Activated T-cell treated with anti-CD3 and anti-CD28 coated beads, Interleukin-2, amount 50 U/mL, for 24 hours (primary cell): ENCODE measurements around the gene NDUFA3.
"Not testable (repeated sequence)": the region's sequence is repeated elsewhere in the genome, so short reads cannot be mapped to it uniquely, and the experiment has no call there.

Source experiments
- DNase-seq: peaks from one replicate; pipeline ENCODE4 v3.0.0-alpha.2; 2020
- H3K27ac Mint-ChIP-seq: 2 replicates; pipeline ENCODE4 v1.8.0; 2020; ENCODE audit warnings: mild to moderate bottlenecking, mixed read lengths
- H3K27me3 Mint-ChIP-seq: 2 replicates; pipeline ENCODE4 v1.8.0; 2020; ENCODE audit warnings: mixed read lengths
- H3K36me3 Mint-ChIP-seq: 2 replicates; pipeline ENCODE4 v1.8.0; 2020; ENCODE audit warnings: low read depth, mixed read lengths
- H3K4me1 Mint-ChIP-seq: 2 replicates; pipeline ENCODE4 v1.8.0; 2020; ENCODE audit warnings: low read depth, mixed read lengths
- H3K4me3 Mint-ChIP-seq: 2 replicates; pipeline ENCODE4 v1.8.0; 2020; ENCODE audit warnings: mild to moderate bottlenecking, moderate library complexity, mixed read lengths
- H3K9me3 Mint-ChIP-seq: 2 replicates; pipeline ENCODE4 v1.8.0; 2020; ENCODE audit warnings: mixed read lengths

Gene NDUFA3

GRCh38 chr19:54102421-54103169 lies at the start of gene NDUFA3:
Gene NDUFA3 (plus strand): TSS chr19:54102855. CDS start chr19:54102879, 24 bp downstream.
- peaks cover 32% of the 10 kb centered on the region for H3K4me1 Mint-ChIP-seq
- H3K27ac Mint-ChIP-seq: peak within 1 kb of the TSS; percentile 98
- DNase-seq: peak; percentile 96
- H3K4me3 Mint-ChIP-seq: peak within 1 kb of the TSS; percentile 99
- H3K9me3 Mint-ChIP-seq: no peaks in the 10 kb centered on the region
- peaks cover 43% of the 10 kb centered on the region for H3K36me3 Mint-ChIP-seq
- no peaks in the 10 kb centered on the region for H3K27me3 Mint-ChIP-seq

GRCh38 chr19:54062643-54063042 lies 40.0 kb upstream of the NDUFA3 start:
- Mint-ChIP-seq H3K27me3 (peaks cover 36% of the 10 kb centered on the region), H3K36me3 (no peaks in the 10 kb centered on the region), H3K4me3 (no peak overlapping the region), H3K4me1 (no peaks in the 10 kb centered on the region), H3K9me3 (no peaks in the 10 kb centered on the region), H3K27ac (no peak overlapping the region)
- DNase-seq: no peak

GRCh38 chr19:54063350-54064116 lies 39.1 kb upstream of the NDUFA3 start, which contains the start of gene VSTM1:
Gene VSTM1 (minus strand): TSS chr19:54063897. CDS start chr19:54063777, 120 bp downstream.
- H3K4me3 Mint-ChIP-seq: no peak within 1 kb of the TSS
- H3K9me3 Mint-ChIP-seq: no peaks in the 10 kb centered on the region
- no peaks in the 10 kb centered on the region for H3K4me1 Mint-ChIP-seq
- no peak within 1 kb of the TSS for H3K27ac Mint-ChIP-seq
- H3K36me3 Mint-ChIP-seq: no peaks in the 10 kb centered on the region
- DNase-seq: no peak
- H3K27me3 Mint-ChIP-seq: peaks cover 39% of the 10 kb centered on the region

- Mint-ChIP-seq H3K9me3 (no peaks in the 10 kb centered on the region), H3K4me3 (no peak overlapping the region), H3K27ac (no peak overlapping the region), H3K4me1 (no peaks in the 10 kb centered on the region), H3K36me3 (no peaks in the 10 kb centered on the region), H3K27me3 (peaks cover 16% of the 10 kb centered on the region)
- DNase-seq: no peak
These were observed 33.2 kb upstream of the NDUFA3 start for GRCh38 chr19:54069470-54069869.

- no peaks in the 10 kb centered on the region for H3K36me3 Mint-ChIP-seq
- peaks cover 5% of the 10 kb centered on the region for H3K27me3 Mint-ChIP-seq
- no peak overlapping the region for H3K27ac Mint-ChIP-seq
- H3K4me1 Mint-ChIP-seq: no peaks in the 10 kb centered on the region
- no peak for DNase-seq
- H3K4me3 Mint-ChIP-seq: no peak overlapping the region
- no peaks in the 10 kb centered on the region for H3K9me3 Mint-ChIP-seq
These were observed 28.8 kb upstream of the NDUFA3 start for GRCh38 chr19:54073829-54074228.

GRCh38 chr19:54074851-54075250 lies 27.8 kb upstream of the NDUFA3 start:
- Mint-ChIP-seq H3K4me1 (no peaks in the 10 kb centered on the region), H3K4me3 (no peak overlapping the region), H3K9me3 (no peaks in the 10 kb centered on the region), H3K36me3 (no peaks in the 10 kb centered on the region), H3K27me3 (no peaks in the 10 kb centered on the region), H3K27ac (no peak overlapping the region)
- no peak for DNase-seq

- peaks cover 5% of the 10 kb centered on the region for H3K9me3 Mint-ChIP-seq
- no peaks in the 10 kb centered on the region for H3K4me1 Mint-ChIP-seq
- H3K36me3 Mint-ChIP-seq: no peaks in the 10 kb centered on the region
- H3K27ac Mint-ChIP-seq: no peak overlapping the region
- no peak overlapping the region for H3K4me3 Mint-ChIP-seq
- DNase-seq: no peak
- peaks cover 4% of the 10 kb centered on the region for H3K27me3 Mint-ChIP-seq
These were observed 25.3 kb upstream of the NDUFA3 start for GRCh38 chr19:54077334-54077733.

- H3K27ac Mint-ChIP-seq: no peak within 1 kb of the TSS
- no peaks in the 10 kb centered on the region for H3K4me1 Mint-ChIP-seq
- no peak within 1 kb of the TSS for H3K4me3 Mint-ChIP-seq
- H3K9me3 Mint-ChIP-seq: peaks cover 8% of the 10 kb centered on the region
- H3K27me3 Mint-ChIP-seq: peaks cover 7% of the 10 kb centered on the region
- no peak for DNase-seq
- H3K36me3 Mint-ChIP-seq: no peaks in the 10 kb centered on the region
These were observed 21.6 kb upstream of the NDUFA3 start, which contains the start of gene TARM1 for GRCh38 chr19:54081032-54081431. Gene TARM1 (minus strand): TSS chr19:54081365. CDS start chr19:54081340, 25 bp downstream.

GRCh38 chr19:54084410-54084809 lies 18.2 kb upstream of the NDUFA3 start:
- DNase-seq: no peak
- H3K36me3 Mint-ChIP-seq: no peaks in the 10 kb centered on the region
- peaks cover 13% of the 10 kb centered on the region for H3K27me3 Mint-ChIP-seq
- H3K4me3 Mint-ChIP-seq: no peak overlapping the region
- no peaks in the 10 kb centered on the region for H3K4me1 Mint-ChIP-seq
- H3K9me3 Mint-ChIP-seq: peaks cover 8% of the 10 kb centered on the region
- H3K27ac Mint-ChIP-seq: no peak overlapping the region

- Mint-ChIP-seq H3K4me3 (no peak overlapping the region), H3K27me3 (peaks cover 25% of the 10 kb centered on the region), H3K36me3 (no peaks in the 10 kb centered on the region), H3K27ac (no peak overlapping the region), H3K4me1 (peaks cover 14% of the 10 kb centered on the region), H3K9me3 (peaks cover 4% of the 10 kb centered on the region)
- no peak for DNase-seq
These were observed 8.1 kb upstream of the NDUFA3 start for GRCh38 chr19:54094426-54095000.

- Mint-ChIP-seq H3K36me3 (no peaks in the 10 kb centered on the region), H3K9me3 (peaks cover 4% of the 10 kb centered on the region), H3K4me3 (peak overlapping the region; percentile 54), H3K4me1 (peaks cover 14% of the 10 kb centered on the region), H3K27me3 (peaks cover 24% of the 10 kb centered on the region), H3K27ac (no peak overlapping the region)
- no peak for DNase-seq
These were observed 7.4 kb upstream of the NDUFA3 start for GRCh38 chr19:54095136-54095858.

GRCh38 chr19:54095859-54096616 lies 6.6 kb upstream of the NDUFA3 start:
- H3K4me3 Mint-ChIP-seq: peak overlapping the region; percentile 61
- H3K27ac Mint-ChIP-seq: peak overlapping the region; percentile 47
- peaks cover 14% of the 10 kb centered on the region for H3K4me1 Mint-ChIP-seq

GRCh38 chr19:54096617-54097106 lies 6.0 kb upstream of the NDUFA3 start:
- H3K36me3 Mint-ChIP-seq: no peaks in the 10 kb centered on the region
- H3K9me3 Mint-ChIP-seq: peaks cover 4% of the 10 kb centered on the region
- peak overlapping the region; percentile 62 for H3K27ac Mint-ChIP-seq
- peaks cover 16% of the 10 kb centered on the region for H3K27me3 Mint-ChIP-seq
- peak overlapping the region; percentile 61 for H3K4me3 Mint-ChIP-seq
- DNase-seq: peak; percentile 50
- peaks cover 18% of the 10 kb centered on the region for H3K4me1 Mint-ChIP-seq

More at GRCh38 chr19:54095859-54096616, 6.6 kb upstream of the NDUFA3 start:
- H3K27me3 Mint-ChIP-seq: peaks cover 20% of the 10 kb centered on the region
- not testable (repeated sequence) for H3K9me3 Mint-ChIP-seq, H3K36me3 Mint-ChIP-seq
- peak; percentile 71 for DNase-seq
